H7 (cell line): ENCODE results near the gene TIMD4. TPM values are rescaled to one million over a fixed set of nuclear protein-coding genes. Genes with fewer than 3 reads are reported as not detected.
"Not testable (repeated sequence)": the region's sequence is repeated elsewhere in the genome, so short reads cannot be mapped to it uniquely, and the experiment has no call there.

Source experiments
- DNase-seq: peaks from one replicate; pipeline ENCODE4 v3.0.0; 2012
- H3K27me3 ChIP-seq: 2 replicates; pipeline ENCODE4 v1.6.0; 2011; ENCODE audit warnings: mild to moderate bottlenecking, low read length; ENCODE audit not compliant: control insufficient read depth, insufficient read depth
- H3K36me3 ChIP-seq: replicated peaks from 2 replicates; pipeline ENCODE4 v1.5.1; 2011; ENCODE audit warnings: low read length; ENCODE audit not compliant: control insufficient read depth, insufficient read depth
- H3K4me3 ChIP-seq: 2 replicates; pipeline ENCODE4 v1.5.1; 2011; ENCODE audit warnings: low read depth, mild to moderate bottlenecking, control low read depth, low read length, moderate library complexity; ENCODE audit not compliant: insufficient read depth
- total RNA-seq: library from RNA; depleted of rRNA; stranded (reverse); fragments of >200 nt; shearing (Covaris generic); gene quantifications from 2 replicates; pipeline ENCODE4 v1.2.3, GENCODE V29; 2014

Gene TIMD4
- total RNA-seq, 1 experiment from 2014 or later, result not detected

- DNase-seq, result peak; percentile 33
- Histone ChIP-seq H3K36me3 (no peaks in the 10 kb centered on the region), H3K4me3 (no peak overlapping the region), H3K27me3 (no peaks in the 10 kb centered on the region)
These were observed 21.0 kb downstream of the TIMD4 start for GRCh38 chr5:156942064-156942463.

DNA sequence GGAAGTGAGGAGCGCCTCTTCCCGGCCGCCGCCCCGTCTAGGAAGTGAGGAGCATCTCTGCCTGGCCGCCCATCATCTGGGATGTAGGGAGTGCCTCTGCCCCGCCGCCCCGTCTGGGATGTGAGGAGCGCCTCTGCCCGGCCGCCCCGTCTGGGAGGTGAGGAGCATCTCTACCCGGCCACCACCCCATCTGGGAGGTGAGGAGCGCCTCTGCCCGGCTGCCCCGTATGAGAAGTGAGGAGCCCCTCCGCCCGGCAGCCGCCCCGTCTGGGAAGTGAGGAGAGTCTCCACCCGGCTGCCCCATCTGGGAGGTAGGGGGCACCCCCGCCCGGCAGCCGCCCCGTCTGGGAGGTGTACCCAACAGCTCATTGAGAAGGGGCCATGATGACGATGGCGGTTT, 22.6 kb downstream of the TIMD4 start:
- not testable (repeated sequence) for H3K4me3 ChIP-seq, DNase-seq, H3K27me3 ChIP-seq, H3K36me3 ChIP-seq

GRCh38 chr5:156936972-156937371, 26.1 kb downstream of the TIMD4 start:
- Histone ChIP-seq H3K27me3 (no peaks in the 10 kb centered on the region), H3K36me3 (no peaks in the 10 kb centered on the region), H3K4me3 (no peak overlapping the region)
- no peak for DNase-seq

DNA sequence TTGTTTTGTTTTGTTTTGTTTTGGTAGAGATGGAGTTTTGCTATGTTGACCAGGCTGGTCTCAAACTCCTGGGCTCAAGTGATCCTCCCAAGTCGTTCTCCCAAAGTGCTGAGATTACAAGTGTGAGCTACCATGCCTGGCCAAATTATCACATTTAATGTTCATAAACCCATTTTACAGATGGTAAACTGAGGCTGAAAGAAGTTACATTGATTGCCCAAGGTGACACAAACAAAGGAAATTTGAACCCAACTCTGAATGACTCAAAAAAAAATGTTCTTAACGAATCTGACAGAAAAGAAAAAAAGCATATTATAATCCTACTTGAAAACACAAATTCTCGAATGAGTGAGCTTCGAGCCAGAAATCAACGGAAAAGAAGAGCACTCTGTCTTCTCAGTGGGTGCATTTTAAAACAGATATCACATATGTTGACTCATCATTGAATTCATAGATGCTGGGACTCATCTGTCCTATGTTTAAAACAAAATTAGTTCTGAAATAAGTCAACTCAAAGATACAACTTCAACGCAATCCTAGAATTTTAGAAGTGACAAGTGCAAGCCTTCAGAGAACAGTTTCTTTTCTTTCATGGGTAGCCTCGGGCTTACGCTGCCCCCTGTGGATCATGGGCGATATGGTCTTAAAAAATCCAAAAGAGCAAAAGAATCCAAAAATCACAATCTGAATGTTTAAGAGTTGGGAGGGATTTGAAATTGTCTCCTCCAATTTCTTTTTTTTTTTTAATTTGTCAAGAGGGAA, 28.4 kb downstream of the TIMD4 start:
- DNase-seq, result peak; percentile 36

DNA sequence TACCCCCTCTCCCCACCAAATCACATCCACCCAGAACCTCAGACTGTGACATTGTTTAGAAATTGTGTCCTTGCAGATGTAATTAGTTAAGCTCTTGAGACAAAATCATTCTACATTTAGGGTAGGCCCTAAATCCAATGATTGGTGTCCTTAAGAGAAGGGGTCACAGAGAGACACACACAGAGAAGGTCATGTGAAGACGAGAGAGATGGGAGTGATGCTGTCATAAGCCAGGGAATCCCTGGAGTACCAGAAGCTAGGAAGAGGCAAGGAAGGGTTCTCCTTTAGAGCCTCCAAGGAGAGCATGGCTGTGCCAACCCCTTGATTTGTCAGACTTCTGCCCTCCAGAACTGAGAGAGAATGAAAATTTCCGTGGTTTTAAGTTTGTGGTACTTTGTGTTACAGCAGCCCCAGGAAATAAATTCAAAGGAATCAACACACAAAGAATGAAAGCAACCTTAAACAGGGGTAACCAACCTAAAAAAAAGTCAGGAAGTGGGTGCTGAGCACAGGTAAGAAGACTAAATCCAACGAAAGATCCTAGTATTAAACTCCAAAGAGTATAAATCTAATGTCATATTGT, 33.6 kb downstream of the TIMD4 start:
- Histone ChIP-seq H3K27me3 (no peaks in the 10 kb centered on the region), H3K36me3 (no peaks in the 10 kb centered on the region), H3K4me3 (no peak overlapping the region)
- no peak for DNase-seq

More for the DNA sequence above, 28.4 kb downstream of the TIMD4 start:
- H3K27me3 ChIP-seq, result no peaks in the 10 kb centered on the region
- H3K4me3 ChIP-seq, result no peak overlapping the region
- no peaks in the 10 kb centered on the region for H3K36me3 ChIP-seq

DNA sequence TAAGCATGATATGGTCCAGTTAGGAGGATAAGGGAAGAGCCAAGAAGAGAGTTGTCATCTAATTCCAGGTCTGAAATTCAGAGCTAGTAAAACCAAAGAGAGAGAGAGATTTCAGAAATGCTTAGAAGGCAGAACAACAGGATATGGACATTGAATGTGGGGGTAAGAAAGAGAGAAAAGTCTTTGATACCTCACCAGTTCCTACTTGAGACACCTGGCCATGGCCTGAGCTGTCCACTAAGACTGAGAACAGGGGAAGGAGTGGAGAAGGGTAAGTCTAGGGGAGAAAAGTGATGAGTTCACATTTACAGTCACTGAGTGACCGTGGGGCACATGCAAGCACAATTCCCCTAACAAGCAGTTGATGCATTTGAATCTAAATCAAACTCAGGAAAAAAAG, 35.5 kb downstream of the TIMD4 start:
- no peak for DNase-seq
- H3K27me3 ChIP-seq, result no peaks in the 10 kb centered on the region
- no peaks in the 10 kb centered on the region for H3K36me3 ChIP-seq
- no peak overlapping the region for H3K4me3 ChIP-seq

GRCh38 chr5:156925767-156926166, 37.3 kb downstream of the TIMD4 start:
- H3K36me3 ChIP-seq, DNase-seq, H3K27me3 ChIP-seq, H3K4me3 ChIP-seq: not testable (repeated sequence)

DNA sequence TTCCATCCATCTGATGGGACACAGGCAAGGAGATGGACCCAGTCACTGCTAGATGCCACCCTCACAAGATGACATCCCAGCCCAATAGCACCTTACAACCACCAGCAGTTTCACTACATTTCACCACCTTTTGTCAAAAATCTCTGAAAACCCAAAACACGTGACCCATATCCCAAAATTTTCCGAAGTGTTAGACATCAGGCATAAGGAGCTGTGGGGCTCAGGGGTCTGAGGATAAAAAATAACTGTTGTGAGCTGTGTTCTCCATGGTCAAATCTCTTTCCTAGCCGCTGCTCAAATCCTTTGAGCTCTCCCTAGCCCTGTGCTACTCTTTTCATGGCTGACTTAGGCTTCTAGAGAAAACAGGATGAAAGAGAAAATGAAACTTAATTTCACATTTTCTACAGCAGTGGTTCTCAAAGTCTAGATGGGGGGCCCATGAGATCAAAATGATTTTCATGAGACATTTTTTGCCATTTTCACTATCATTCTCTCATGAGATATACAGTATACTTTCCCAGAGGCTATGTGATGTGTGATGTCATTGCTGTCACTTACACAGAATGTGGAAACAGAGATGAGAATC, 40.7 kb downstream of the TIMD4 start:
- Histone ChIP-seq H3K36me3 (no peaks in the 10 kb centered on the region), H3K4me3 (no peak overlapping the region), H3K27me3 (no peaks in the 10 kb centered on the region)
- no peak for DNase-seq

DNA sequence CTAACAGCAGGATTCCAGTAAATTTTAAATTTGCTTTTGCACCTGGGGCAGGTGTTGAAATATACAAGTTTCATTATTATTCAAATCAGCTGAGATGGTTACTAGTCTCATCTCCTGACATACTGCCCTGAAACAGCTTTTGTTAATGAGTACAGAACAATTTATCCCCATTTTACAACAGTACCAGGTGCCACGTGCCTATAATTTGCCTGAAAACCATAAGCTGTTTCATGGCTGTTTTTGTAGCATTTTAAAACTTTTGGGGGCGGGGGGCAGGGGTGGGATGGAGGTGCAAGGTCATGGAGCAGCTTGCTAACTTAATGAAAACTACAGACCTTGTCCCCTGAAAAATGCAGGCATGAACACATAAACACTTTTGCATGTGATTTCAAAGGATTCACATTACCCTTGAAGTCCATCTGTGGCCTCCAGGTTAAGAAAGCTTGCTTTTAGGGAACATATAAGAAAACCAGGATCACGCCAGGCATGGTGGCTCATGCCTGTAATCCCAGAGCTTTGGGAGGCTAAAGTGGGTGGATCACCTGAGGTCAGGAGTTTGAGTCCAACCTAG, 42.1 kb downstream of the TIMD4 start:
- Histone ChIP-seq H3K4me3 (no peak overlapping the region), H3K36me3 (no peaks in the 10 kb centered on the region), H3K27me3 (no peaks in the 10 kb centered on the region)
- no peak for DNase-seq

- Histone ChIP-seq H3K36me3 (no peaks in the 10 kb centered on the region), H3K27me3 (no peaks in the 10 kb centered on the region), H3K4me3 (no peak overlapping the region)
- no peak for DNase-seq
These were observed 42.8 kb downstream of the TIMD4 start for GRCh38 chr5:156920042-156920860.

DNA sequence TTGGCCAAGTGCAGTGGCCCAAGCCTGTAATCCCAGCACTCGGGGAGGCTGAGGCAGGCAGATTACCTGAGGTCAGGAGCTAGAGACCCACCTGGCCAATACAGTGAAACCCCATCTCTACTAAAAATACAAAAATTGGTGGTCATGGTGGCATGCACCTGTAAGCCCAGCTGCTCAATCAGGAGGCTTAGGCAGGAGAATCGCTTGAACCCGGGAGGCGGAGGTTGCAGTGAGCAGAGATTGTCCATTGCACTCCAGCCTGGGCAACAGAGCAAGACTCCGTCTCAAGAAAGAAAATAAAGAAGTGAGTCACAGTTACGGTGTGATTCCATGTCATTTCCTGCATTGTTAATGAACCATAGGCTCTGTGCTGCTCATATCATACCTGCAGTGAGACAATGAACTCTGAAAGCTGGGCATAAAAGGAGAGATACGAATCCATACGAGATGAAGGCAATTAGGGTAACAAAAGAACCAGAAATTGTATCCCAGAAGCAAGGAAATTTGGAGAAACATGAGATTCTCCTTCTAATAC, 44.6 kb downstream of the TIMD4 start:
- no peak for DNase-seq
- Histone ChIP-seq H3K36me3 (no peaks in the 10 kb centered on the region), H3K4me3 (no peak overlapping the region), H3K27me3 (no peaks in the 10 kb centered on the region)

- no peak for DNase-seq
- no peak overlapping the region for H3K4me3 ChIP-seq
These were observed 48.7 kb downstream of the TIMD4 start for GRCh38 chr5:156914371-156914737.

DNA sequence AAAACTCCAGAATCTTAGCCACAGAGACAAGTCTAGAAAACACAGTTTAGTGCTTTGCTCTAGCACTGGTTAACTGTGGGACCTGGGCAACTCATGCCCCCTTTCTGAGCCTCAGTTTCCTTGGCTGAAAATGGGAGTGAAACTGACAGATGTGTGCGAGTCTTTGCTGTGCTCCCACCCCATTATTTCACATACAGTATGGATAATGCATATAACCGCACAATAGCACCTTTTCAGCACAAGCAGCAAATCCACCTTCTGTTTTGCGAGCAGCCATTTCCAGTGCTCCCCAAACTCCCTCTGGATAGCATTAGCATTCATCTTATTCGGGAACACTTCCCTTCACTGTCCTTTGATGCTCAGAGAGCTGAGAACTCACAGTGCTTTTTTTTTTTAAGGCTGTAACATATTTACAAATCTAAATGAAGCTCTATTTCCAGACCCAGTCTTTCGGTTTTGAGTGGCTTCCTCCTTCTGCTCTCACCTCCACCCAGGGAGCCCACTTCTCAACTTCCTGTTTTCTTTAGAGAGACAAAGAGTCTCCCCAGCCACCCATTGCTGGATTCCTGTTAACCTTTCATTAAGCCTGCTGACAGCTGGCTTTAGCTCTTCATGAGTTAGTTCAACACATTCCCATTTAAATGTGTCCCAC, 49.2 kb downstream of the TIMD4 start:
- Histone ChIP-seq H3K4me3 (no peak overlapping the region), H3K36me3 (no peaks in the 10 kb centered on the region), H3K27me3 (no peaks in the 10 kb centered on the region)
- DNase-seq, result peak; percentile 41

More at GRCh38 chr5:156914371-156914737, 48.7 kb downstream of the TIMD4 start:
- H3K27me3 ChIP-seq, result no peaks in the 10 kb centered on the region
- no peaks in the 10 kb centered on the region for H3K36me3 ChIP-seq

DNA sequence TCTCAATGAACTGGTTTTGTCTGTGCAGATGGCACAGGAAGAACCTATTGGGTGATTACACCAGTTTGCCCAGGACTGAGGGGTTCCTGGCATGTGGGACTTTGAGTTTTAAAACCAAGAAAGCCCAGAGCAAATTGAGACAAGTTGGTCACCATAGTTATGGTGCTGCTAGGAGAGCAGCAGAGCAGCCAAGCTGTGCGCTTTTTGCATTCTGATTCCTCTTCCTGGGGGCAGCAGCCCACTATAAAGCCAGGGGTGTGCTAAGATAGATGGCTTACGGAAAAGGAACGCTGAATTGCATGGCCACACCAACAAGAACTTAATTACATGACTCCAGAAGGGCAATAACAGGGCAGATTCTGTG, 49.7 kb downstream of the TIMD4 start:
- no peak for DNase-seq
- Histone ChIP-seq H3K4me3 (no peak overlapping the region), H3K27me3 (no peaks in the 10 kb centered on the region), H3K36me3 (no peaks in the 10 kb centered on the region)
